Nephron (organoid): Measurements from ENCODE around the gene MED13L.

Experiments
- H3K27ac Mint-ChIP-seq, 3 experiments: 2 replicates each; pipeline ENCODE4 v1.8.0; 2020; ENCODE audit warnings: mixed read lengths in 3 of 3, mild to moderate bottlenecking in 2 of 3, moderate library complexity in 1 of 3
- H3K27me3 Mint-ChIP-seq: 2 replicates; pipeline ENCODE4 v1.8.0; 2021; ENCODE audit warnings: low read depth, mild to moderate bottlenecking, moderate library complexity, mixed read lengths
- H3K36me3 Mint-ChIP-seq: 2 replicates; pipeline ENCODE4 v1.8.0; 2020; ENCODE audit warnings: low read depth, mixed read lengths
- H3K4me1 Mint-ChIP-seq: 2 replicates; pipeline ENCODE4 v1.8.0; 2020; ENCODE audit warnings: mixed read lengths
- H3K4me3 Mint-ChIP-seq, 3 experiments: 2 replicates each; pipeline ENCODE4 v1.8.0; 2020; ENCODE audit warnings: mild to moderate bottlenecking in 3 of 3, mixed read lengths in 3 of 3, moderate library complexity in 2 of 3
- H3K9me3 Mint-ChIP-seq: 2 replicates; pipeline ENCODE4 v1.8.0; 2020; ENCODE audit warnings: mixed read lengths
- TF ChIP-seq, protein P1 (sequence below), 3 experiments: fragments of 200-600 bp; sonication (generic); IDR thresholded peaks; one replicate each; pipeline ENCODE4 v1.5.0; 2021; ENCODE audit warnings: antibody characterized with exemption in 3 of 3; ENCODE audit not compliant: unreplicated experiment in 3 of 3

The MED13L gene

DNA sequence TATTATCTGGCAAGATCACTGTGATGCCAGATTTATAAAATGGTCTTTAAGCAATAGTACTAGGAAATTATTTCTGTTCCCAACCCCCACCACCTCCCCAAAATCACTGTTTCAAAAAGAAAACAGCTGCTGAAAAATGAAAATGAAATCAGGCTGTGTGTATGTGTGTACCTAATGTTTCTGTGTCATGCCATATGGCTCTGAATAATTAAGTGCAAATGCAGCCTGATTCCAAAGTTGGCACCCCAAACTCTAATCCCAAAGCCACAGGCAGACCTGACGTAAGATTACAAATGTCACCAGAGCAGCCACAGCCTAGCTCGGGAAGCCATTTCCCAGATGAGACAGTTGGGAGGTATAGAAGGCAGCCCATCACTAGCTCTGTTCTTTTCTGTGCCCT, 175.5 kb downstream of the MED13L start:
- peaks cover 30% of the 10 kb centered on the region for H3K4me1 Mint-ChIP-seq
- H3K4me3 Mint-ChIP-seq, result no peak overlapping the region
- no peaks in the 10 kb centered on the region for H3K27me3 Mint-ChIP-seq
- H3K27ac Mint-ChIP-seq, result peak overlapping the region in 1 of 3 experiments; percentile 23
- H3K36me3 Mint-ChIP-seq, result peaks cover 24% of the 10 kb centered on the region
- H3K9me3 Mint-ChIP-seq, result no peaks in the 10 kb centered on the region
- TF ChIP-seq, protein P1, sequence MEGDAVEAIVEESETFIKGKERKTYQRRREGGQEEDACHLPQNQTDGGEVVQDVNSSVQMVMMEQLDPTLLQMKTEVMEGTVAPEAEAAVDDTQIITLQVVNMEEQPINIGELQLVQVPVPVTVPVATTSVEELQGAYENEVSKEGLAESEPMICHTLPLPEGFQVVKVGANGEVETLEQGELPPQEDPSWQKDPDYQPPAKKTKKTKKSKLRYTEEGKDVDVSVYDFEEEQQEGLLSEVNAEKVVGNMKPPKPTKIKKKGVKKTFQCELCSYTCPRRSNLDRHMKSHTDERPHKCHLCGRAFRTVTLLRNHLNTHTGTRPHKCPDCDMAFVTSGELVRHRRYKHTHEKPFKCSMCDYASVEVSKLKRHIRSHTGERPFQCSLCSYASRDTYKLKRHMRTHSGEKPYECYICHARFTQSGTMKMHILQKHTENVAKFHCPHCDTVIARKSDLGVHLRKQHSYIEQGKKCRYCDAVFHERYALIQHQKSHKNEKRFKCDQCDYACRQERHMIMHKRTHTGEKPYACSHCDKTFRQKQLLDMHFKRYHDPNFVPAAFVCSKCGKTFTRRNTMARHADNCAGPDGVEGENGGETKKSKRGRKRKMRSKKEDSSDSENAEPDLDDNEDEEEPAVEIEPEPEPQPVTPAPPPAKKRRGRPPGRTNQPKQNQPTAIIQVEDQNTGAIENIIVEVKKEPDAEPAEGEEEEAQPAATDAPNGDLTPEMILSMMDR (IDR thresholded peaks at IDR 0.05; ENCODE audit: unreplicated experiment in 3 of 3), result no peak

DNA sequence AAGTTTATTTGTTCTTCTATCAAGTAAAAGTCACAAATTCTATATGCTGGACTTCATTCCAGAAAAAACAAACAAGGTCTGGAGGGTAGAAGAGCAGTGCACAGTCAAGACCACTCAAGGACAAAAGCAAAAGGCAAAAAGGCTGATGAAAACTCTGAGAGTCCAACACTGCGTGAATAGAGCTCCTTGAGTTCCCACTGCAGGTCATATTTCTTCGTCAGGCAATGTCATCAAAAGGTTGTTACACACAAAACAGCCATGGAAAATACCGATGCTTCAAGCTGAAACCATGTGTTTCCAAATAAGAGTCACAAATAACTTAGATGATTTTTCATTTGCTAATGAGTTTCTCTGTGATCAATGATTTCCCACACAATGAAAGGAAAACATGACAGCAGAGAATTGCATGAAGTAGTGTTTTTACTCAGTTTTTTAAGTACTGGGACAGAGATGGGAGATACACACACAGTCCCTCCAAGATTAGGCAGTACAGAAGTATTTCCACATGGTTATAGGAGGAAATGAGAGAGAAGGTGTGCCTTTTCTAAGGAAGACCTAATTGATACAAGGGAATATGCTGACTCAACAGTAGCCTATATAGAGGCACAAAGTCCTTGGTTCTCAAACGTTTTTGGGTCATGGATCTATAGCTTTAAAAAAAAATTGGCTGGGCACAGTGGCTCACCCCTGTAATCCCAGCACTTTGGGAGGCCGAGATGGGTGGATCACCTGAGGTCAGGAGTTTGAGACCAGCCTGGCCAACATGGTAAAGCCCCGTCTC, 177.7 kb downstream of the MED13L start:
- Mint-ChIP-seq H3K36me3 (peaks cover 10% of the 10 kb centered on the region), H3K27ac (peak overlapping the region in 2 of 3 experiments; percentile 58 to 75), H3K4me3 (no peak overlapping the region), H3K9me3 (no peaks in the 10 kb centered on the region), H3K4me1 (peaks cover 25% of the 10 kb centered on the region), H3K27me3 (no peaks in the 10 kb centered on the region)
- TF ChIP-seq, protein P1 (IDR thresholded peaks at IDR 0.05; ENCODE audit: unreplicated experiment in 3 of 3), result no peak

DNA sequence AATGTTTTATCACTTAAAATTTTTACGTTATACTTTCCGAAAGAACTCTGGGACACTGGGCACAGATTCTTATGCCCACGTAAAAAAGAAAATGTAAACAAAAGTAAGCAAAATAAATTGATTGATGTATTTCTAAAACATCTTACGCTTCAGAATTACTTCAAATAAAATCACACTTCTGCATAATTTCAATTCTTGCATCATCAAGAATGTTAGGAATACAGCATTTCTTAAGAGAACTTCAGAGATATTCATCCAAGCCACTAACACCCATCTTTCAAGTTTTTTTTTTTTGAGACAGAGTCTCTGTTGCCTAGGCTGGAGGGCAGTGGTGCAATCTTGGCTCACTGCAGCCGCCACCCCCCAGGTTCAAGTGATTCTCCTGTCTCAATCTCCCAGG, 180.6 kb downstream of the MED13L start:
- peaks cover 7% of the 10 kb centered on the region for H3K36me3 Mint-ChIP-seq
- no peaks in the 10 kb centered on the region for H3K27me3 Mint-ChIP-seq
- H3K4me3 Mint-ChIP-seq, result no peak overlapping the region
- H3K27ac Mint-ChIP-seq, result no peak overlapping the region
- H3K9me3 Mint-ChIP-seq, result no peaks in the 10 kb centered on the region
- H3K4me1 Mint-ChIP-seq, result peaks cover 27% of the 10 kb centered on the region
- TF ChIP-seq, protein P1 (IDR thresholded peaks at IDR 0.05; ENCODE audit: unreplicated experiment in 3 of 3), result no peak

DNA sequence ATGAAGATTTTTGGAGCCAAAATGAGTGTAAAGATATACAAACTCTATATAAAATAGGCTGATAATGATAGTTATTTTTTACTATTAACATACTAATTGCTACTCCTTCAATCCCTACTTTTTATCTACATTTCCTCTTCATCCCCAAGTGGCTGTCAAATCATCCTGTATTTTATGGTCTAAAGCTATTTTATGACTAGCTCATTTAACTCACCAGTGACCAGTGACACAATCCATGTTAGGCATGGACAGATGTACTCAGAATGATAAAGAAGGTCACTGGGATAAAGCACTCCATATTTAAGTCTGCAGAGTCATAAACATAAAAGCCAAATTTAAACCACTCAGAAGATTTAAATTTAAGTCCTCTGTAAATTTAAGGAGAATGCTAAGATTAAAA, 183.0 kb downstream of the MED13L start:
- Mint-ChIP-seq H3K4me3 (no peak overlapping the region), H3K27me3 (no peaks in the 10 kb centered on the region), H3K27ac (peak overlapping the region in 1 of 3 experiments; percentile 54), H3K4me1 (peaks cover 16% of the 10 kb centered on the region), H3K9me3 (no peaks in the 10 kb centered on the region), H3K36me3 (peaks cover 20% of the 10 kb centered on the region)
- TF ChIP-seq, protein P1 (IDR thresholded peaks at IDR 0.05; ENCODE audit: unreplicated experiment in 3 of 3), result no peak

DNA sequence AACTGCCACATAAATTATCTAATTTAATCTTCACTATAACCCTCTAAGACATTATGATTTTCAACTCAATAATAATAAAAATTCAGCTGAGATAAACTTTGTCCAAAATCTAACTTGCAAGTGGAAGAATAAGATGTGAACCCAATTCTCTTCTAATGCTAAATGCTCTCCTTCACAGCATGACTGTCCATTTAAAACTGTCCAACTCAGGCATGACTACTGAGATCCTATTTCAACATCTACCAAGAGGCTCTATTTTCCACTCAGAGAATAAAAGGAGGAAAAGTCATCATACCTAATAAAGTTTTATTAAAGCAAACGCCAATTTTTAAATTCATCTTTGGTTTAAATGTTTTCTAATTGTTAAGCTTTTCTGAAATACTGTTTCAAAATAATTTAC, 183.6 kb downstream of the MED13L start:
- no peak overlapping the region for H3K4me3 Mint-ChIP-seq
- H3K9me3 Mint-ChIP-seq, result no peaks in the 10 kb centered on the region
- TF ChIP-seq, protein P1 (IDR thresholded peaks at IDR 0.05; ENCODE audit: unreplicated experiment in 3 of 3), result no peak
- peaks cover 13% of the 10 kb centered on the region for H3K4me1 Mint-ChIP-seq
- H3K27ac Mint-ChIP-seq, result peak overlapping the region in 1 of 3 experiments; percentile 72
- H3K27me3 Mint-ChIP-seq, result no peaks in the 10 kb centered on the region
- H3K36me3 Mint-ChIP-seq, result peaks cover 20% of the 10 kb centered on the region

DNA sequence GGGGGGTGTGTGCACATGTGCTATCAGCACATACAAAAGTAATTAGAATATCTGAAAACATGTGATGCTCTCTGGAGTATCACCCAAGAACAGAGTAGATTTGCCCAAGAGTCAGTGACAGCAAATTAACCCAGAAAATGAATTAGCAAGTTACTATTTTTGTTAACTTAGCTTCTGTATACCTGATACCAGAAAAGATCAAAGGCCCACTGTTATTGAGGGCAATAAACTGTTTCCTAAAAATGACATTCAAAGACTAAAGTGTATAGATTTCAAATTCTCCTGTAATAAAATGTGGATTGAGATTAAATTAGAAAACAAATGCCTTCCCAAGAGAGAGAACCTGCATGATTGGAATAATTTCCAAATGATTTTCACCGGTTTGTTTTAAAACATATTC, 184.7 kb downstream of the MED13L start:
- TF ChIP-seq, protein P1 (IDR thresholded peaks at IDR 0.05; ENCODE audit: unreplicated experiment in 3 of 3), result no peak
- H3K36me3 Mint-ChIP-seq, result peaks cover 27% of the 10 kb centered on the region
- H3K27ac Mint-ChIP-seq, result no peak overlapping the region
- peaks cover 4% of the 10 kb centered on the region for H3K27me3 Mint-ChIP-seq
- H3K9me3 Mint-ChIP-seq, result peaks cover 3% of the 10 kb centered on the region
- H3K4me1 Mint-ChIP-seq, result peaks cover 21% of the 10 kb centered on the region
- H3K4me3 Mint-ChIP-seq, result no peak overlapping the region
